Mucosa of stomach (tissue), 1 donor: ENCODE data around the gene CYP4F12.

ENCODE experiments used
- H3K27me3 ChIP-seq: one replicate; pipeline ENCODE4 v1.7.0; 2013; ENCODE audit warnings: mild to moderate bottlenecking, low read length; ENCODE audit not compliant: control insufficient read depth, insufficient read depth
- H3K36me3 ChIP-seq: one replicate; pipeline ENCODE4 v1.7.0; 2013; ENCODE audit warnings: low read length; ENCODE audit not compliant: control insufficient read depth, insufficient read depth
- H3K4me1 ChIP-seq: one replicate; pipeline ENCODE4 v1.7.0; 2013; ENCODE audit warnings: mild to moderate bottlenecking, low read length; ENCODE audit not compliant: control insufficient read depth, insufficient read depth
- H3K4me3 ChIP-seq: one replicate; pipeline ENCODE4 v1.7.0; 2013; ENCODE audit warnings: low read length
- H3K9ac ChIP-seq: one replicate; pipeline ENCODE4 v1.7.0; 2013; ENCODE audit warnings: mild to moderate bottlenecking, low read length, moderate library complexity
- H3K9me3 ChIP-seq: one replicate; pipeline ENCODE4 v1.7.0; 2013; ENCODE audit warnings: mild to moderate bottlenecking, low read length, moderate library complexity; ENCODE audit not compliant: control insufficient read depth
- donor health status: Pancreatic carcinoma.

Gene CYP4F12

GRCh38 chr19:15672580-15673175 is at the start of gene CYP4F12:
CYP4F12 (plus strand) TSS chr19:15673087; CDS start chr19:15673530, 443 bp downstream.
- H3K27me3 ChIP-seq, result no peaks in the 10 kb centered on the region
- peak within 1 kb of the TSS; percentile 73 for H3K9ac ChIP-seq
- peaks cover 19% of the 10 kb centered on the region for H3K4me1 ChIP-seq
- no peaks in the 10 kb centered on the region for H3K9me3 ChIP-seq
- H3K4me3 ChIP-seq, result peak within 1 kb of the TSS; percentile 32
- H3K36me3 ChIP-seq, result no peaks in the 10 kb centered on the region

GRCh38 chr19:15623711-15624318 is 49.1 kb upstream of the CYP4F12 start:
- Histone ChIP-seq H3K4me1 (peaks cover under 1% of the 10 kb centered on the region), H3K9ac (no peak overlapping the region), H3K36me3 (no peaks in the 10 kb centered on the region), H3K4me3 (no peak overlapping the region), H3K9me3 (no peaks in the 10 kb centered on the region), H3K27me3 (peaks cover 11% of the 10 kb centered on the region)

GRCh38 chr19:15628236-15629002 is 44.5 kb upstream of the CYP4F12 start:
- H3K4me1 ChIP-seq, result peaks cover 4% of the 10 kb centered on the region
- peaks cover 3% of the 10 kb centered on the region for H3K27me3 ChIP-seq
- H3K9ac ChIP-seq, result no peak overlapping the region
- no peaks in the 10 kb centered on the region for H3K9me3 ChIP-seq
- no peaks in the 10 kb centered on the region for H3K36me3 ChIP-seq
- H3K4me3 ChIP-seq, result no peak overlapping the region

GRCh38 chr19:15629003-15629880 is 43.6 kb upstream of the CYP4F12 start:
- no peak overlapping the region for H3K4me3 ChIP-seq
- no peaks in the 10 kb centered on the region for H3K36me3 ChIP-seq
- no peak overlapping the region for H3K9ac ChIP-seq
- peaks cover 4% of the 10 kb centered on the region for H3K4me1 ChIP-seq
- H3K9me3 ChIP-seq, result no peaks in the 10 kb centered on the region
- H3K27me3 ChIP-seq, result peaks cover 3% of the 10 kb centered on the region

- no peaks in the 10 kb centered on the region for H3K36me3 ChIP-seq
Observed at GRCh38 chr19:15631817-15632216, 41.1 kb upstream of the CYP4F12 start.

GRCh38 chr19:15633082-15633835 is 39.6 kb upstream of the CYP4F12 start:
- Histone ChIP-seq H3K4me1 (peaks cover 4% of the 10 kb centered on the region), H3K27me3 (peaks cover 3% of the 10 kb centered on the region), H3K9ac (no peak overlapping the region), H3K4me3 (no peak overlapping the region), H3K36me3 (no peaks in the 10 kb centered on the region), H3K9me3 (no peaks in the 10 kb centered on the region)

More at GRCh38 chr19:15631817-15632216, 41.1 kb upstream of the CYP4F12 start:
- Histone ChIP-seq H3K4me1 (peaks cover 4% of the 10 kb centered on the region), H3K9ac (no peak overlapping the region), H3K27me3 (peaks cover 3% of the 10 kb centered on the region), H3K9me3 (no peaks in the 10 kb centered on the region), H3K4me3 (no peak overlapping the region)

- H3K9me3 ChIP-seq, result no peaks in the 10 kb centered on the region
- no peak overlapping the region for H3K4me3 ChIP-seq
- peaks cover under 1% of the 10 kb centered on the region for H3K27me3 ChIP-seq
- peaks cover 1% of the 10 kb centered on the region for H3K4me1 ChIP-seq
- H3K36me3 ChIP-seq, result no peaks in the 10 kb centered on the region
- no peak overlapping the region for H3K9ac ChIP-seq
Observed at GRCh38 chr19:15634105-15634504, 38.8 kb upstream of the CYP4F12 start.

GRCh38 chr19:15635016-15635805 is 37.7 kb upstream of the CYP4F12 start:
- Histone ChIP-seq H3K9me3 (no peaks in the 10 kb centered on the region), H3K36me3 (no peaks in the 10 kb centered on the region), H3K4me3 (no peak overlapping the region), H3K9ac (no peak overlapping the region), H3K4me1 (peaks cover 6% of the 10 kb centered on the region), H3K27me3 (no peaks in the 10 kb centered on the region)

GRCh38 chr19:15636026-15636425 is 36.9 kb upstream of the CYP4F12 start:
- Histone ChIP-seq H3K9me3 (no peaks in the 10 kb centered on the region), H3K4me1 (peaks cover 14% of the 10 kb centered on the region), H3K9ac (no peak overlapping the region), H3K4me3 (no peak overlapping the region), H3K36me3 (no peaks in the 10 kb centered on the region), H3K27me3 (no peaks in the 10 kb centered on the region)

- Histone ChIP-seq H3K36me3 (no peaks in the 10 kb centered on the region), H3K9ac (no peak overlapping the region), H3K4me1 (peaks cover 31% of the 10 kb centered on the region), H3K9me3 (no peaks in the 10 kb centered on the region), H3K4me3 (no peak overlapping the region), H3K27me3 (no peaks in the 10 kb centered on the region)
Observed at GRCh38 chr19:15639596-15639995, 33.3 kb upstream of the CYP4F12 start.
